Liver (tissue), 9 donors: ENCODE results near the gene SMYD2. TPM values are rescaled to one million over a fixed set of nuclear protein-coding genes. Genes with fewer than 3 reads are reported as not detected.
A peak's percentile ranks its signal among the peaks of the same experiment; 100 is the strongest.

Source experiments
- DNase-seq: peaks from one replicate; pipeline ENCODE4 v3.0.0-alpha.2; 2017; ENCODE audit warnings: low spot score
- H3K27ac ChIP-seq, 2 donors: one replicate each; pipeline ENCODE4 v1.7.0; 2013; ENCODE audit warnings: inconsistent platforms in 2 of 2, low read length in 2 of 2, control low read depth in 1 of 2, low read depth in 1 of 2, mild to moderate bottlenecking in 1 of 2
- H3K27me3 ChIP-seq, 4 donors: one replicate each; pipeline versions ENCODE4 v1.6.1 to v1.7.0; 2013; ENCODE audit warnings: low read length in 3 of 4, inconsistent platforms in 1 of 4, mild to moderate bottlenecking in 1 of 4, moderate library complexity in 1 of 4; ENCODE audit not compliant: control insufficient read depth in 4 of 4, insufficient read depth in 4 of 4
- H3K36me3 ChIP-seq, 4 donors: one replicate each; pipeline versions ENCODE4 v1.6.1 to v1.7.0; 2013; ENCODE audit warnings: low read length in 3 of 4, mild to moderate bottlenecking in 3 of 4, low read depth in 1 of 4, moderate library complexity in 1 of 4; ENCODE audit not compliant: control insufficient read depth in 4 of 4, insufficient read depth in 3 of 4
- H3K4me1 ChIP-seq, 4 donors: one replicate each; pipeline versions ENCODE4 v1.6.1 to v1.7.0; 2013; ENCODE audit warnings: low read length in 3 of 4, mild to moderate bottlenecking in 3 of 4, moderate library complexity in 1 of 4; ENCODE audit not compliant: control insufficient read depth in 4 of 4, insufficient read depth in 4 of 4
- H3K4me3 ChIP-seq, 3 donors: one replicate each; pipeline versions ENCODE4 v1.6.1 to v1.7.0; 2013; ENCODE audit warnings: low read length in 3 of 3, control low read depth in 1 of 3, low read depth in 1 of 3, mild to moderate bottlenecking in 1 of 3
- H3K9ac ChIP-seq, 2 donors: one replicate each; pipeline ENCODE4 v1.7.0; 2013; ENCODE audit warnings: low read length in 2 of 2, mild to moderate bottlenecking in 2 of 2, moderate library complexity in 2 of 2, control low read depth in 1 of 2, low read depth in 1 of 2
- H3K9me3 ChIP-seq, 4 donors: one replicate each; pipeline versions ENCODE4 v1.6.1 to v1.7.0; 2013; ENCODE audit warnings: low read length in 3 of 4; ENCODE audit not compliant: control insufficient read depth in 4 of 4
- ATF3 ChIP-seq: IDR thresholded peaks from 2 replicates; pipeline ENCODE4 v1.6.1; 2016; ENCODE audit warnings: antibody characterized with exemption
- CTCF ChIP-seq: fragments of 150-350 bp; IDR thresholded peaks from 2 replicates; pipeline ENCODE4 v1.5.1; 2017; ENCODE audit warnings: improper control_type of control experiment, low read depth, low read length; ENCODE audit not compliant: missing input control
- EGR1 ChIP-seq, 2 donors: IDR thresholded peaks; 2 replicates each; pipeline ENCODE4 v1.6.1; 2016 to 2018; ENCODE audit warnings: antibody characterized with exemption in 2 of 2, low read depth in 2 of 2
- HNF4A ChIP-seq, 2 donors: conservative IDR thresholded peaks; 2 replicates each; pipeline ENCODE4 v1.6.1; 2016; ENCODE audit warnings: antibody characterized with exemption in 2 of 2, mild to moderate bottlenecking in 2 of 2
- MAX ChIP-seq: IDR thresholded peaks from 2 replicates; pipeline ENCODE4 v1.6.1; 2016; ENCODE audit warnings: antibody characterized with exemption
- NR2F2 ChIP-seq: IDR thresholded peaks from 2 replicates; pipeline ENCODE4 v1.6.1; 2016; ENCODE audit warnings: antibody characterized with exemption
- RAD21 ChIP-seq, 2 donors: IDR thresholded peaks; 2 replicates each; pipeline ENCODE4 v1.6.1; 2016; ENCODE audit warnings: antibody characterized with exemption in 2 of 2, mild to moderate bottlenecking in 2 of 2
- REST ChIP-seq: IDR thresholded peaks from 2 replicates; pipeline ENCODE4 v1.6.1; 2016; ENCODE audit warnings: antibody characterized with exemption, mild to moderate bottlenecking
- RXRA ChIP-seq, 2 donors: IDR thresholded peaks; 2 replicates each; pipeline ENCODE4 v1.6.1; 2017 to 2018; ENCODE audit warnings: antibody characterized with exemption in 2 of 2, mild to moderate bottlenecking in 1 of 2
- WGBS: extraction: QIAGEN DNeasy Blood & Tissue Kit; methylation state at CpG from one replicate; pipeline ENCODE4 v1.1.7; 2013; 5-methylcytosine and 5-hydroxymethylcytosine counted together
- polyA plus RNA-seq, 2 donors: library from polyadenylated mRNA; stranded (reverse) in 1 of 2; unstranded in 1 of 2; fragments of 200-250 nt in 1 of 2; fragments of >200 nt in 1 of 2; fragmentation: Nextera tagmentation in 1 of 2; extraction: Ambion mirVana in 1 of 2; gene quantifications; one replicate each; pipeline versions ENCODE4 v1.2.1 to v1.2.3, GENCODE V29; 2013 to 2015
- total RNA-seq, 2 donors: library from RNA; depleted of rRNA; stranded (reverse); fragments of >200 nt; gene quantifications; one replicate each; pipeline ENCODE4 v1.2.3, GENCODE V29; 2014
- donor health status: healthy.
- donor health status: healthy.
- donor health status: healthy.
- donor health status: healthy.
- donor health status: healthy.

Gene SMYD2
- total and polyA plus RNA-seq, 4 donors: 11.9 to 20.2 (median 17.2) TPM

- Histone ChIP-seq H3K4me3 (no peak overlapping the region), H3K27ac (no peak overlapping the region), H3K9me3 (no peaks in the 10 kb centered on the region), H3K9ac (no peak overlapping the region), H3K4me1 (peaks cover 0 to 8% (median 3%) of the 10 kb centered on the region in 4 donors), H3K36me3 (no peaks in the 10 kb centered on the region), H3K27me3 (no peaks in the 10 kb centered on the region)
- whole genome bisulfite sequencing: 83% methylated on average over 3 of the region's 3 CpGs
- no peak for DNase-seq
- TF ChIP-seq EGR1 (IDR thresholded peaks at IDR 0.05; ENCODE audit: low read depth in 2 of 2): no peak
- no peak for TF ChIP-seq RAD21 (IDR thresholded peaks at IDR 0.05)
Observed at GRCh38 chr1:214260561-214261205, 20.3 kb upstream of the SMYD2 start.

- H3K27me3 ChIP-seq: no peaks in the 10 kb centered on the region
- 8% methylated on average over 15 of the region's 15 CpGs for WGBS
- H3K4me3 ChIP-seq: no peak overlapping the region
- no peak overlapping the region for H3K9ac ChIP-seq
- peaks cover 0 to 8% (median 3%) of the 10 kb centered on the region in 4 donors for H3K4me1 ChIP-seq
- H3K36me3 ChIP-seq: no peaks in the 10 kb centered on the region
- H3K9me3 ChIP-seq: no peaks in the 10 kb centered on the region
- peak; percentile 83 for DNase-seq
- H3K27ac ChIP-seq: no peak overlapping the region
- peak; percentile 20 for TF ChIP-seq ATF3
- TF ChIP-seq CTCF: peak; percentile 98
- TF ChIP-seq RAD21 (IDR thresholded peaks at IDR 0.05): peak; percentile 98
- TF ChIP-seq HNF4A (conservative IDR thresholded peaks at IDR 0.05): no peak
- TF ChIP-seq REST: no peak
- no peak for TF ChIP-seq MAX
- no peak for TF ChIP-seq NR2F2
- TF ChIP-seq RXRA (IDR thresholded peaks at IDR 0.05): peak; percentile 17 to 59
Observed at GRCh38 chr1:214261206-214262123, 19.5 kb upstream of the SMYD2 start.
